ENCODE results near the gene CD3G. TPM values are rescaled to one million over a fixed set of nuclear protein-coding genes. Genes with fewer than 3 reads are reported as not detected.
A peak's percentile ranks its signal among the peaks of the same experiment; 100 is the strongest.

The CD3G gene
- total and polyA plus RNA-seq, 9 of the 15 experiments (the other 6 are each of a cell fraction or from before 2014, with no cell fraction given), result 0.30 to 1.7 (median 0.47) TPM

DNA sequence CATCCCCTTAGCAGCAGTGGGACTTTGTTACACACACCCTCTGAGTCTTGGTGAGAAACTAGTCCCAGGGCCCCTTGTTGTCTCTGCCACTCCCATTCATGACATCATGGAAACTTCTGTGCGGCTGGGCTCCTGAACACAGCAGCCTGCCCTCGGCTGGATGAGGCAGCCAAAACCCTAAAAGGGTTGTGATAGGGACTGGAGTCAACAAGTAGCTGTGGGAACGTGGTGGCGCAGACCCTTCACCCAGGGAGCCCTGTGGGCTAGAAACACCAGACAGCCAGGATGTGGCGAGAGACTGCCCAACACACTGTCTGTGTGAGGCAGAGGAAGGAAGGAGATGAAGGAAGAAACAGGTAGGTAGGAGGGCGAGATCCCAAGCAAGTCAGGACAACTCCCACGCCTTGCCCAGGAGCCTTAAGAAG is 5.5 kb upstream of the CD3G start (continued):
- TF ChIP-seq, protein P1, sequence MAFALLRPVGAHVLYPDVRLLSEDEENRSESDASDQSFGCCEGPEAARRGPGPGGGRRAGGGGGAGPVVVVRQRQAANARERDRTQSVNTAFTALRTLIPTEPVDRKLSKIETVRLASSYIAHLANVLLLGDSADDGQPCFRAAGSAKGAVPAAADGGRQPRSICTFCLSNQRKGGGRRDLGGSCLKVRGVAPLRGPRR (CRISPR knock-in tag; IDR thresholded peaks at IDR 0.05), result no peak
- no peak for TF ChIP-seq KHSRP (IDR thresholded peaks at IDR 0.05)
- TF ChIP-seq, protein P2, sequence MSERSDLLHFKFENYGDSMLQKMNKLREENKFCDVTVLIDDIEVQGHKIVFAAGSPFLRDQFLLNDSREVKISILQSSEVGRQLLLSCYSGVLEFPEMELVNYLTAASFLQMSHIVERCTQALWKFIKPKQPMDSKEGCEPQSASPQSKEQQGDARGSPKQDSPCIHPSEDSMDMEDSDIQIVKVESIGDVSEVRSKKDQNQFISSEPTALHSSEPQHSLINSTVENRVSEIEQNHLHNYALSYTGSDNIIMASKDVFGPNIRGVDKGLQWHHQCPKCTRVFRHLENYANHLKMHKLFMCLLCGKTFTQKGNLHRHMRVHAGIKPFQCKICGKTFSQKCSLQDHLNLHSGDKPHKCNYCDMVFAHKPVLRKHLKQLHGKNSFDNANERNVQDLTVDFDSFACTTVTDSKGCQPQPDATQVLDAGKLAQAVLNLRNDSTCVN (CRISPR knock-in tag; IDR thresholded peaks at IDR 0.05), result no peak
- no peak for TF ChIP-seq ZFP30 (CRISPR knock-in tag; IDR thresholded peaks at IDR 0.05; ENCODE audit: borderline replicate concordance)
- TF ChIP-seq ZNF830 (CRISPR knock-in tag; IDR thresholded peaks at IDR 0.05), result no peak
- no peak for TF ChIP-seq DNMT1 (IDR thresholded peaks at IDR 0.05)
- no peak for TF ChIP-seq CBFB (CRISPR knock-in tag; IDR thresholded peaks at IDR 0.05)
- TF ChIP-seq XRCC3 (IDR thresholded peaks at IDR 0.05), result no peak
- no peak for TF ChIP-seq E2F6 (IDR thresholded peaks at IDR 0.05; ENCODE audit: borderline replicate concordance in 1 of 2, extremely low read depth in 1 of 2, insufficient read depth in 1 of 2, insufficient read length in 1 of 2, low read depth in 1 of 2, low read length in 1 of 2, poor library complexity in 1 of 2, severe bottlenecking in 1 of 2)
- TF ChIP-seq KLF10 (CRISPR knock-in tag; IDR thresholded peaks at IDR 0.05), result no peak
- TF ChIP-seq RFX7 (CRISPR knock-in tag; IDR thresholded peaks at IDR 0.05), result no peak
- TF ChIP-seq FOXP4 (CRISPR knock-in tag; IDR thresholded peaks at IDR 0.05; ENCODE audit: borderline replicate concordance), result no peak
- TF ChIP-seq, protein P3, sequence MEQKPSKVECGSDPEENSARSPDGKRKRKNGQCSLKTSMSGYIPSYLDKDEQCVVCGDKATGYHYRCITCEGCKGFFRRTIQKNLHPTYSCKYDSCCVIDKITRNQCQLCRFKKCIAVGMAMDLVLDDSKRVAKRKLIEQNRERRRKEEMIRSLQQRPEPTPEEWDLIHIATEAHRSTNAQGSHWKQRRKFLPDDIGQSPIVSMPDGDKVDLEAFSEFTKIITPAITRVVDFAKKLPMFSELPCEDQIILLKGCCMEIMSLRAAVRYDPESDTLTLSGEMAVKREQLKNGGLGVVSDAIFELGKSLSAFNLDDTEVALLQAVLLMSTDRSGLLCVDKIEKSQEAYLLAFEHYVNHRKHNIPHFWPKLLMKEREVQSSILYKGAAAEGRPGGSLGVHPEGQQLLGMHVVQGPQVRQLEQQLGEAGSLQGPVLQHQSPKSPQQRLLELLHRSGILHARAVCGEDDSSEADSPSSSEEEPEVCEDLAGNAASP (IDR thresholded peaks at IDR 0.05), result no peak
- TF ChIP-seq GATAD2A (IDR thresholded peaks at IDR 0.05), result no peak
- no peak for TF ChIP-seq NR2C2 (CRISPR knock-in tag; IDR thresholded peaks at IDR 0.05)
- no peak for TF ChIP-seq NR2C2 (tag; IDR thresholded peaks at IDR 0.05)
- TF ChIP-seq ESRRB (CRISPR knock-in tag; IDR thresholded peaks at IDR 0.05; ENCODE audit: borderline replicate concordance), result no peak
- no peak for TF ChIP-seq ZNF785 (CRISPR knock-in tag; IDR thresholded peaks at IDR 0.05)
- TF ChIP-seq ELF2 (CRISPR knock-in tag; IDR thresholded peaks at IDR 0.05), result no peak
- no peak for TF ChIP-seq JUNB (CRISPR knock-in tag; conservative IDR thresholded peaks at IDR 0.05)
- 0 out of 2 replicates have a peak, but pooled peaks have one; percentile 13 for TF ChIP-seq L3MBTL2 (IDR thresholded peaks at IDR 0.05)
- no peak for TF ChIP-seq ZFPM2 (CRISPR knock-in tag; IDR thresholded peaks at IDR 0.05)
- no peak for TF ChIP-seq ELK1 (CRISPR knock-in tag; IDR thresholded peaks at IDR 0.05)
- no peak for TF ChIP-seq MAFF (IDR thresholded peaks at IDR 0.05; ENCODE audit: low read length)
- peak; percentile 79 for TF ChIP-seq CREM (IDR thresholded peaks at IDR 0.05; ENCODE audit: low read depth)
